D721Med (cell line): ENCODE measurements around the gene MYZAP.

Experiments used
- DNase-seq: peaks from one replicate; pipeline ENCODE4 v3.0.0; 2011; ENCODE audit warnings: low spot score; ENCODE audit not compliant: insufficient read length
- FAIRE-seq: peaks from 2 replicates; lab custom pipeline; 2011; peaks lifted over from hg19 to GRCh38; lab: Jason Lieb, UNC
- TF ChIP-seq, protein P1 (sequence below): IDR thresholded peaks from 2 replicates; pipeline ENCODE4 v1.5.1; 2012; ENCODE audit warnings: mild to moderate bottlenecking, control low read depth; ENCODE audit not compliant: insufficient read depth; ENCODE audit errors: missing control alignments

Gene MYZAP

GRCh38 chr15:57596978-57597377, 5.3 kb downstream of the MYZAP start:
- TF ChIP-seq, protein P1, sequence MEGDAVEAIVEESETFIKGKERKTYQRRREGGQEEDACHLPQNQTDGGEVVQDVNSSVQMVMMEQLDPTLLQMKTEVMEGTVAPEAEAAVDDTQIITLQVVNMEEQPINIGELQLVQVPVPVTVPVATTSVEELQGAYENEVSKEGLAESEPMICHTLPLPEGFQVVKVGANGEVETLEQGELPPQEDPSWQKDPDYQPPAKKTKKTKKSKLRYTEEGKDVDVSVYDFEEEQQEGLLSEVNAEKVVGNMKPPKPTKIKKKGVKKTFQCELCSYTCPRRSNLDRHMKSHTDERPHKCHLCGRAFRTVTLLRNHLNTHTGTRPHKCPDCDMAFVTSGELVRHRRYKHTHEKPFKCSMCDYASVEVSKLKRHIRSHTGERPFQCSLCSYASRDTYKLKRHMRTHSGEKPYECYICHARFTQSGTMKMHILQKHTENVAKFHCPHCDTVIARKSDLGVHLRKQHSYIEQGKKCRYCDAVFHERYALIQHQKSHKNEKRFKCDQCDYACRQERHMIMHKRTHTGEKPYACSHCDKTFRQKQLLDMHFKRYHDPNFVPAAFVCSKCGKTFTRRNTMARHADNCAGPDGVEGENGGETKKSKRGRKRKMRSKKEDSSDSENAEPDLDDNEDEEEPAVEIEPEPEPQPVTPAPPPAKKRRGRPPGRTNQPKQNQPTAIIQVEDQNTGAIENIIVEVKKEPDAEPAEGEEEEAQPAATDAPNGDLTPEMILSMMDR = no peak
- FAIRE-seq (no peak), DNase-seq (no peak)

DNA sequence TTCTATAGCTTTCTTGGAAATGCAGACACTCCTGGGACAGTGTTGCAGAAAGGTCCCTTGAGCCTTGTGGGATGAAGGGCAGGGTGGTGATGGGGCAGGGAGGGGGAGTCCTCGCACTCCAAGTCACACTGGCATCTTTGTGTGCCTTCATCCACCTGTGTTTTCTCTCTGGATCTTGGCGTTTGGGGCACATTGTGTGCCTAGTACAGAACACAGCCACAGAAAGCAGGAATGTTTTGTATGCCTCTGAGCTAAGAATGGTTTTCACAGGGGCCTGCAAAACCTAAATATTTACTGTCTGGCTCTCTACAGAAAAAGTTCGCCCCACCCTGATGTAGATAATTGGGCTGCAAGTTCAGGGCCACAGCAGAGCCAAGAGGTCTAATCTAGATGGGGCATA, 5.7 kb downstream of the MYZAP start:
- FAIRE-seq (no peak), DNase-seq (no peak)
- TF ChIP-seq, protein P1 = no peak

GRCh38 chr15:57598346-57598745, 6.6 kb downstream of the MYZAP start:
- TF ChIP-seq, protein P1 = no peak
- FAIRE-seq (no peak), DNase-seq (no peak)

- DNase-seq (no peak), FAIRE-seq (no peak)
- TF ChIP-seq, protein P1 = no peak
Observed at GRCh38 chr15:57599296-57599810, 7.6 kb downstream of the MYZAP start.

DNA sequence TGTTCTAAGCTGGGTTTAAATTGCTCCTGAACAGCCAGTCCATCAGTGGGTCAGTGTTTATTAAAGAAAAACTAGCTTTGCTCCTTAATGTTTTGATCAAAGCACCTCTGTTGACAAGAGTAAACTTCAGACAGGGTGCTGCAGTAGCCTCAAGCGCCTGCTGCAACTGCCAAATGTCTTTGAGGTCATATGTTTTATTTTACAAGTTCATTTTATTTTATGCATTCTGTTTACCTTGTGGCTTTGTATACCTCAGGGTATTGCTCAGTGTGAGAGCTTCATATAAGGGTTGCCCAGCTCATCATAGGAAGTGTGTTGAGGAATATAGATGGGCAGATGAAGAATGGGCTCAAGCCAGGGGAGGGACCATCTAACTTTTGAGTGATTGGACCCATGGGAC, 8.5 kb downstream of the MYZAP start:
- TF ChIP-seq, protein P1 = no peak
- FAIRE-seq = no peak
- no peak for DNase-seq

DNA sequence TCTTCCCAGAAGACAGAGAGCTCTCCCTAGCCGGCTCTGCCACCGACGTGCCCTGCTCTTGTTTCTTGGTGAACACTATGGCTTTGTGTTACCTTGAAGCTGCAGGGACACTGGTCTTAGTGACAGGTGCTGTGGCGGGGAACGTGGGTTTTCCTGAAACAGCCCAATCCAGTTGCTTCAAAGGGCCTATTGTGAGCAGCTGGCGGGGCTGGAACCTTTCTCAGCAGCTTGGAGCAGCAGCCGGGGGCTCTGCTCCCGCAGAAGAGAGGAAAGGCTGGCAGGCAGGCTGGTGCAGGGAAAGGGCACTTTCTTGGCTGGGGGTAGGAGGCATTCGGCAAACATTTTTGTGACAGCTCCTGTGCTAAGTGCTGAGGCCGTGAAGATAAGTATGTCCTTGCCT, 12.8 kb downstream of the MYZAP start:
- TF ChIP-seq, protein P1 = no peak
- DNase-seq (no peak), FAIRE-seq (no peak)

DNA sequence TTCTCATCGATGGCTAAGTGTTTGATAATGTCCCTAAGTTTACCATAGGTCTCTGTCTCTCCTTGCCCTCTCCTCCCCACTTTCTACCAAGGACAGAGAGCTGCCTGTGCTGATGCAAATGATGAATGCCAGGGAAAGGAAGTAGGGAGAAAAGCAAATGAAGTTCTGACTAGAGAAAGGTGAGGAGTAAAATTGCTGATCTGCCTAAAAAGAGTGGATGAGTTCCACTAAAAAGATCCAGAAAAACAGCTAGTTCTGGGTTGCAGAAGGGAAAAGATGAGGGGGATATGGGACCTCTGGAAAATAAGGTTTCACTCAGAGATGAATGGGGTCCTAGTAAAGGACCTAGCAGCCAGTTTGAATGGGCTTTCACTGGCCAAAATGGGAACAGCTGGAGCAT, 13.8 kb downstream of the MYZAP start:
- FAIRE-seq (no peak), DNase-seq (no peak)
- TF ChIP-seq, protein P1 = no peak
